Fibroblast of gingiva (primary cell): Measurements from ENCODE around the gene SLC6A1.

Source experiments
- DNase-seq: peaks from one replicate; pipeline ENCODE4 v3.0.0-alpha.2; 2011; ENCODE audit warnings: low read depth

The SLC6A1 gene

DNA sequence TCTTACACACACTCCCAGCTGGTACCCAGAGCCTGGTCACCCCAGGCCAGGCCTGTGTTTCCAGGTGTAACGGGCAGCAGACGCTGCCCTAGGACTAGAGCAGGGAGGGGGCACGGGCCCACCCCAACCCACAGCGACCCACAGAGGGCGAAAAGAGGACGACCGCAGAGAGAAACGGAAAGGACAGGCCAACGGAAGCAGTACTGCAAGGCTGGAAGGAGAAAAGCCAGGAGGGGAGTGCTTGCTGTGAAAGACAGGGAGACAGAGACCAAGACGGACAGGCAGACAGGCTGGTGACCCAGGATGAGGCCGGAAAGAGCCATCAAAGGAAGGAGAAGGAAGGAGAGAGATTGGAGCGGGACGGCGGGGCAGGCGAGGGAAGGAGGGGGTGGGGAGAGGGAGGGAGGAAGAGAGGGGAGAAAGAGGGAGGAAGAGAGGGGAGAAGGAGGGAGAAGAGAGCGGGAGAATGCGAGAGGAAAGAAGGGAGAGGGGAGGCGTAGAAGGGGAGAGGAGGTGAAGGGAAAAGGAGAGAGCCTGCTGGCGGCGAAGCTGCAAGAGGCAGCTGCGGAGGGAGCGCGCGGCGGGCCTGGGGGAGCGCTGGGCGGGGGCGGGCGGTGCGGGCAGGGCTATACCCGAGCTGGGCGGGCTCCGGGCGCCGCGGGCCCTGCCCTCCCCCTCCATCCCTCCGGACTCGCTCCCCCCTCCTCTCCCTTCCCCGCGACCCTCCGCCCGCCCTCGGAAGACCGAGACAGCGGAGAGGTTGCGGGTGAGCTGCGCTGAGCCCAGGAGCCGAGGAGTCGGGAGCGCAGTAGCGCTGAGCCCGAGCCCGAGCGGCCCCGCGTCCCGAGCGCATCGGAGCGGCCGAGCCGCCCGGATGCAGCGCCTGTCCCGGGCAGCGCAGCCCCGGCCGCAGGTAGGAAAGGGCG is at the start of gene SLC6A1:
TSS of gene SLC6A1 (plus strand) at position 732 of the 926 bp plus-strand sequence. CDS start 24,464 bp downstream, outside the sequence.
- DNase-seq: no peak

GRCh38 chr3:10944866-10945265 is 47.7 kb upstream of the SLC6A1 start:
- no peak for DNase-seq

- DNase-seq: no peak
Measured at GRCh38 chr3:10945683-10946287, 46.8 kb upstream of the SLC6A1 start.

DNA sequence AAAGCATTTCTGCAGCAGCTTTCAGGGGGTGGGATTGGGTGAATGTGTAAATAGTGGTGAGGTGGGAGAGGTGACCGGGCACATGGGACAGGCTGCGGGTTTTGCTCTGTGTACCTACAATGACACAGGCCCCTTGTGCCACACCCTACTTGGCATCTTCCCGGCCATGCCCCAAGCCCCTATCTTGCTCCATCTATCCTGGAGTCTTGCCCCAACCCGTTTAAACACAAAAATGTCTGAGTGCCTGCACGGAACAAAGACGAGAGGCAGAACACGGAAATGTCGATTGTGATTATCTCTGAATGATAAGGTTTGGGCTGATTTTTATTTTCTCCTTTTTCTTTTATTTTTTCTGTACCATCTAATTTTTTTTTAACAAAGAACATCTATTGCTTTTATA is 46.0 kb upstream of the SLC6A1 start:
- no peak for DNase-seq

GRCh38 chr3:10948326-10948725 is 44.2 kb upstream of the SLC6A1 start:
- DNase-seq: no peak

- no peak for DNase-seq
Measured at GRCh38 chr3:10949197-10949596, 43.4 kb upstream of the SLC6A1 start.

DNA sequence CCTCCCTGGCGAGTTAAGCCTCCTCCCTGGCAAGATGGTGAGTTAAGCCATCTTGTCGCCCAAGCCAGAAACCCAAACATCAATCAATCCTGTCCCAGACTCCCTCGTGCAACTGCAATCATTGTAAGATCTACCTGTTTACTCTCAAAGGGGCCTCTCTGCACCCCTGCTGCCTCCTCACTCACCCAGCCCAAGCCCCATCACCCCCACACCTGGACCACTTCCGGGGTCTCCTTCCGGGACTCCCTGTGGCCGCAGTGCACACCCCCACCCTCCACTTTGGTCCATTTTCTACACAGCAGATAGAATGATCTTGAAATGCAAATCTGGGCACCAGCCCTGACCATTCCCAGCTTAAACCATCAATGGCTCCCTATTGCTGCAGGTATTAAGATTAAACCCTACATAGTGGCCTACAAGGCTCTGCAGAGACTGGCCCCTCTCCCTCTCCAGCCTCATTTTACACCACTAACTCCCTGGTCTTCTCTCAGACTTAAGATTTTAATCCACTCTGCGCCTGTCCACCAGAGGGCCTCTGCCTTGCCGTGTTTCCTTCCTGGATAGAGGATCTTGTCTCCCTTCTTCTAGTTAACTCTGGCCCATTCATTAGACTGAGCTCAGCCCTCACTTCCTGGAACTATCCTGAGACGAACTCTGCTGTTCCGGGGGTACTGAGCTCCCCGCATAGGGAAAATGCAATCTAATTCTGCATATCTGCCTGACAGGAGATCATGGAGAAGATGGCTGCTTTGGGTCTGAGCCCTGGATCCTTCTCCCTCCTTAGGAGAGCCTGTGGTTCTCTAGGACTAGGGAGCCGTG is 41.9 kb upstream of the SLC6A1 start:
- DNase-seq: peak; percentile 19

DNA sequence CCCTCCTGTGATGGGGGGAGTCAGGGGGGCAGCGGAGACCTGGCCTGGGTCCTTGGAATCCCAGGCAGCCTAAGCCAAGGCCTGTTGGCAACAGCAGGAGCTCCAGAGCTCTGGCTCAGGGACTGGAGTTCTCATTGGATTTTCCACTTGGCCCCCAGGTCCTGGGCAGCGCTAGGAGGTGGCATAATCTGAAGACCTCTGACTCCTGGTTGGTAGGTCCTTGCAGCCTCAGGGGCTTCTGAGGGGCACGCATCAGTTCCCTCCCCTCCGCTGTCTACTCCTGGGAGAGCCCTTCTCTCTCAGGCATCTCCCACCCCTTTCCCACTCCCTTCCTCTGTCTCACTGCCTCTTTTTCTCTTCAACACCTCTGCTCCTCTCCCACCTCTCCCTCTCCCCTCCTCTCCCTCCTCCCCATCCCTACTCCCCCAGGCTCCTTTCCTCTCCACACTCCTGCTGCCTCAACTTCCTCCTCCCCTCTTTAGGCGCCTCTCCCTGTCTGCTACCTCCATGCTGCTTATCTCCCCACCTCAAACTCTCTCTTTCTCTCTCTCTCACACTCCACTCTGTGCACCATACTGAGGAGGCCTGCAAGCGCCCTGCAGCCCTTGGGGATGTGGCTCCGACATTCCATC is 41.1 kb upstream of the SLC6A1 start:
- DNase-seq: no peak

DNA sequence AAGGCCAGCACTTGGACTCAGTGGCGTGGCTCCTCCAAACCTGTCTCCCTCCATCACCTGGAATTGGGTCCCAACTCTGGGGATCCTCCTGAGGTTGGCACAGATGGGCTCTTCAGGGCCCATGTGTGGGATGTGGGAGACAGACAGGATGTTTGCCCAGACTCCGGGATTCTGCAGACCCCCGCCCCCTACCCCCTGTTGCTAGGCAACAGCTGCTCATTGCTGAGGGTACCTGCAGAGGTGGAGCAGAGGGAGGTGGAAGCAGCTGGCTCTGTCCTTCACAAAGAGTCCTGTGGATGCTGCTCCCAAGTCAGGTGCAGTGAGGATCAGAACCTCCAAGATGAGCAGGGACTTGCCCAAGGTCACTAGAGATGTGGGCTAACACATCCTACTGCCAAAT is 40.0 kb upstream of the SLC6A1 start:
- no peak for DNase-seq

DNA sequence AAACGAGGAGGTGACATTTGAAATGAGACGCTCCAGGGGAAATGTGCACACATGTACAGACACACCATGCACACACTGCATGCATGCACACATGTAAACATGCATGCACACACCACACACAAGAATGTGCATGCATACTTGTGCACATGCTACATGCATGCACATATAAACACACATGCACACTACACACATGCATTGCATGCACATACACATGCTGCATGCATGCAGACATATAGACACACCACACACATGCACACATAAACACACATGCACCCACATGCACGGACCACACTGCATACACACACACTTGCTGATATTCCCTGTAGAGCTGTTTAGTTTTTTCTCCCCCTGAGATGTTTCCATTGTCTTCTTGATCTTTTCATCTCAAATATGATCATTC is 37.8 kb upstream of the SLC6A1 start:
- no peak for DNase-seq

DNA sequence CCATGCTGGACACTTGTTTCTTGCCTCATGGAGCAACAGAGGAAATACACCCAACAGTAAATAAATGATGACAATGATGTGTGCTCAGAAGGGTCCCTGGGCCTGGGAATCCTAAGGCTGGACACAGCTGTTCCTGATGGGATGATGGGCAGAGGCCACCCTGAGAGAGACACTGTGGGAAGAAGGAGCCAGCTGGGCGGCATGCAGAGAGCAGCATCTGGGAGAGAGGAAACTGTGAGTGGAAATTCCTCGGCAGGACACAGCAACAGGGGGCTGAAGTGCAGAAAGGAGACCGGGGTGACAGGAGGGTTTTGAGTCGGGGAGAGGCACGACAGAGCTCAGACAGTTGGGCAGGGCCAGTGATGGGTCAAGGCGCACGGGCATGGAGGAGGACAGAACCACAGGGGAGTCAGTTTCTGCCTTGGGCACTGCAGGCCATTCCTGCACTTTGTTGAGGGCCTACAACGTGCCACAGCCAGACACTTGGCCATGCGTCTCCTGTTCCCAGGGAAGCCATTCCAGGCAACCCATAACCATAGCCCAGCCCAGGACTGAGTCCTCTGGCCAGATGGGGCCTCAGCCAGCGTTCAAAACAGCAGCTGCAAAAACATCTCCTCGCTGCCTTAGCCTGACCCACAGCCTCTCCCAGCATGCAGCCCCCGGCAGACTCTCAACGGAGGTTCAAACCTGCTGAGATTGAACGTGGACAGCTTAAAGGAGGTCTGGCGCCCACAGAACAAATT is 36.7 kb upstream of the SLC6A1 start:
- no peak for DNase-seq

DNA sequence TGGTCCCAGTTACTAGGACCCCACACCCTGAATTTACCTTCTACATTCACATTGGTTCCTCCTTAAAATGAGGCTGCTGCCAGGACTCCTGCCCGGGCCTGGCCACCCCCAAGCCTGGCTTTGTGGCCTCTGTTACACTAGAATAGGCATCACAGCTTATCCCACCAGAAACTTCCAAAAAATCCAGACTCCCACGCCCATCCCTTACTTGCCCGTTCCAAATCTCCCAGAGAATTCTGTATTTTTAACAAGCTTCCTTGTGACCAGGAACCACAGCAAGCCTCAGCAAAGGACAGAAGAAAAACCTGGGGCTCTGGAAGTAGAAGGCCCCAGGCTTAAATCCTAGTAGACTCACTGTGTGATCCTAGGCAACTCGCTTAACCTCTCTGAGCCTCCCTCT is 36.0 kb upstream of the SLC6A1 start:
- DNase-seq: no peak

DNA sequence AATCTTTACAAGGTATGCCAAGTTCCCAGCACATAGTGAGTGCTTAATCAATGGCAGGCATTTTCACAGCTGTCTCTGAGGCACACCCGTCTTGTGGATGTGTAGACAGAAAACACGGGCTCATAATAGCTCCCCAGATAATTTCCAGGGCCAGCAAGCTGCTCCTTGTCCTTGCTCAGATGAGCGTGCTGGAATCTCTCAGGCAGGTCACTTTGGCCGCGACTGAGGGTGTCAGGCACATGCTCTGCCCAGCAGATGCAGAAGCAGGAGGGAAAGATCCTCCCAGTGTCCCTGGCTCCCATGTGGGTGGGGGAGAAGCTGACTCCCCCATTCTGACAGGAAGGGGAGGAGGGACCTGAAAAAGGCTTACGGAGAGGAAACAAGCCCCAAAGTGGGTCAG is 35.6 kb upstream of the SLC6A1 start:
- DNase-seq: no peak

DNA sequence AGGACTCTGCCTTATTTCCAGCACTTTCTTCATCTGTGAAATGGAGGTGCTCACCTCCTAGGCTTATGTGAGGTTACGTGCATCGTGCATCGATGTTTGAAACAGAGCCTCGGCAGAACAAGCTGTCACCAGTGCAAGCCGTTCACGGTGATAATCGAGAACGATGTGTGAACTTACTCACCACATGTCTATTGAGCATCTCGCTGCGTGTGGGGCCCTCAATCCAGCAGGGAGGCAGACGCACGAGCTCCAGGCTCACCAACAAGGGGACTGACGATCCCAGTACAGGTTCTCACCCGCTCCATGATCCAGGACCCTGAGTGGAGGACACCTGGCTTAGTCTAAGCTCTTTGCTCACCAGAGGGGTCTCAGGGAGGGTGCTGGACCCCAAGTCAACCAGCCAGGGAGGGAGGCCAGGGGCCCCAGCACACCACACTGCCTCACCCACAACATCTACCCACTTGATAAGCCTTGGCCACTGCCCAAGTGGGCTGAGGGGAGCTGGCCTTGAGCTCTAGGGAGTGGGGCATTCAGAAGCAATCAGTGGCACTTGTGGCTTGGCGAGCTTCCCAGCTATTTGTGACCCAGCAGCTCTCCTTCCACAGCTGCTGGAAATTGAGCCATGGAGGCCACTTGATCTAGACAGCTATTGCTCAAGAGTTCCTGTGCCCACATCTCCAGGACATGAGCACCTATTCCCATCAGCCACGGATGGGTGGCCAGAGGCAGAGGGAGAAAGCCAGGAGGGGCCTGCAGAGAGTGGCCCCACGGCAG is 34.4 kb upstream of the SLC6A1 start:
- DNase-seq: no peak

GRCh38 chr3:10960255-10960654 is 32.3 kb upstream of the SLC6A1 start:
- no peak for DNase-seq

DNA sequence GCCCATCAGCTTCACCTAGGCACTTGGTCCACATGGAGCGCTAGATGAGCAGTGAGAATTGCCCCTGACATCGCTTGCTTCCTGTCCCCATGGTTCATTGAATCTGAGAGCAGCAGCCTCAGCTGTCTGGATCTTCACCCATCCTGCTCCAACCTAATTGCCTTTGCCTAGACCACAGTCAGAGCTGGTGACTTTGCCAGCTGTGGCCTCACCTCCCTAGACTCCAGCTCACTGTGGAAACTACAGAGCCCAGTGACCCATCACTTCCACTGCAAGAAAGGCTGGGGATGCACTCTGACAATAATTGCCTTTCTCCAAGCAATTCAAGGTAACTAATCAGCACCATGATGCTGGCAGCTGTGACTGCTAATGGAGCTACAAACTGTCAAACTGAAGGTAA is 30.6 kb upstream of the SLC6A1 start:
- DNase-seq: no peak

DNA sequence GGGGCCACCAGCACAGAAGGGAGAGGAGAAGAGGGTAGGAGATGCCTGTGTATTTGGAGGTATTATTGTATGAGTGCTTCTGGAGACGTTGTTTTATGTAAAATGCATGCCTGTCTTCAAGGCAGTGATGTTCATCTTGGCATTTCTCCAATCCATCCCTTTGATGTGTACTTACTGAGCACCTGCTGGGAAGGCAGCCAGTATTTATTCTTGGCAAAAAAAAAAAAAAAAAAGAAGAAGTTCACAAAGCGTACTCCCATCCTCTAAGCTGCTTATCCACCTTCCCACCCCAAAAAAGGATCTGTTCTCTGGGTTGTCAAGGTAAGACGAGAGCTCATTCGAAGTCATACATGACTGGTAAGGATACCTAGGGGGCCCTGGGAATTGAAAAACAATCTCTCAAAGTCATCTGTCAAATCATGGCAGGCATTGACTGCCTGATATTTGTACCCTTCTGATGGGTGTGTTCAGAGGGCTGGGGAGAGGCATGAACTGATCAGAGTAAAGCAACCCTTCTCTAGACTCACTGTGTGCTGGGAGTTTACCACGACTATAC is 30.0 kb upstream of the SLC6A1 start:
- no peak for DNase-seq

GRCh38 chr3:10964537-10965167 is 27.9 kb upstream of the SLC6A1 start:
- no peak for DNase-seq

DNA sequence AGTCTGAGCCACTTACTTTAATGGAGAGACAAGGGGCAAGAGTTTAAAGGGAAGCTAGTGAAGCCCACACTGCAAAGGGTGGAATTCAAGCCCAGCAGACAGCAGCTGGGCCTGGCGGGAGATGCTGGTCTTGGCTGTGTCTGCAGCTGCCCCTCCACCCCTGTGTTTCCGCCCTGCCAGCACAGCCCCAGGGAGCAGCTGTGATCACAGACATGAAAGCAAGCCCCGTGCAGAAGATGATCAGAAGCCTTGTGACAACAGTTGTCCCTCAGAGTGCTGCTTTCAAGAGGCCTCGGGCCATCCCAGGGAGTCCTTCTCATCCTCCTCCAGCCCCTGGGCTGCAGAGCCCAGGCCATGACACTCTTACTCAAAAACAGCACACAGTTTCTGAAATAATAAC is 24.1 kb upstream of the SLC6A1 start:
- DNase-seq: no peak
